Frontal cortex (tissue), 4 donors: Measurements from ENCODE around the gene FAM53B. TPM values are rescaled to one million over a fixed set of nuclear protein-coding genes. Genes with fewer than 3 reads are reported as not detected.
"Not testable (repeated sequence)": the region's sequence is repeated elsewhere in the genome, so short reads cannot be mapped to it uniquely, and the experiment has no call there.

Experiments
- DNase-seq, 2 donors: peaks; one replicate each; pipeline ENCODE4 v3.0.0; 2012; ENCODE audit warnings: low spot score in 2 of 2
- FAIRE-seq: peaks from 2 replicates; lab custom pipeline; 2012; peaks lifted over from hg19 to GRCh38; lab: Jason Lieb, UNC
- total RNA-seq: library from RNA; depleted of rRNA; stranded (reverse); fragments of >200 nt; gene quantifications from one replicate; pipeline ENCODE4 v1.2.3, GENCODE V29; 2014
- donor health status: control.
- donor health status: control.
- donor health status: control.

FAM53B gene
- total RNA-seq, 1 donor from 2014 or later, result 23.2 TPM

GRCh38 chr10:124596962-124597845 is 147.0 kb downstream of the FAM53B start:
- no peak for DNase-seq

GRCh38 chr10:124596116-124596785 is 147.9 kb downstream of the FAM53B start:
- no peak for DNase-seq
- no peak for FAIRE-seq

More at GRCh38 chr10:124596962-124597845, 147.0 kb downstream of the FAM53B start:
- FAIRE-seq, result no peak

GRCh38 chr10:124595143-124595883 is 148.9 kb downstream of the FAM53B start:
- FAIRE-seq, result no peak
- DNase-seq, result no peak

- DNase-seq (no peak), FAIRE-seq (no peak)
Measured at GRCh38 chr10:124594240-124594639, 149.9 kb downstream of the FAM53B start.

DNA sequence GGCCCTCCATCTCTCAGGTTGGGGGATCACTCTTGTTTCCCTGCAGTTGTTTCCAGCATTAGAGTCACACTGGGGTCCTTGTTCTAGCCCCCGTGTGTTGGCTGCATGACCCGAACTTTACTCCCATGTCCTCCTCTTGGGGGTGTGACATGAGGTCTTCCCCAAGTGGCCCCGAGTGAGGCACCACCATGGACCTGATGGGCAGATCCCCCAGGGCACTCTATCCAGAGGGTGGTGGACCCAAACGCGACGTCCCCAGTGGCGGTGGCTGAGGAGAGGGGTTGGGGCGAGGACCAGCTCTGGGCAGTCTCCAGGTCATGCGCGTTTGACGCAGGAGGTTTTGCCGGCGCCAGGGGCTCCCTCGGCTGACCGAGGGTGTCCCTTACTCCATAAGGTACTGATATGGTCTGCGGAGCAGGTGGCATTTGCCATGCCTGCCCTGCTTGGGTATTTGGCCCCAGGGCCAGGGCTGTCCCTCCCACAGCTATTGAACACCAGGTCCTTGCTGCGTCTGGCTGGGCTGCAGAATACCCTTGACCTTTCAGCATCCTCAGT is 150.7 kb downstream of the FAM53B start:
- FAIRE-seq, result no peak

DNA sequence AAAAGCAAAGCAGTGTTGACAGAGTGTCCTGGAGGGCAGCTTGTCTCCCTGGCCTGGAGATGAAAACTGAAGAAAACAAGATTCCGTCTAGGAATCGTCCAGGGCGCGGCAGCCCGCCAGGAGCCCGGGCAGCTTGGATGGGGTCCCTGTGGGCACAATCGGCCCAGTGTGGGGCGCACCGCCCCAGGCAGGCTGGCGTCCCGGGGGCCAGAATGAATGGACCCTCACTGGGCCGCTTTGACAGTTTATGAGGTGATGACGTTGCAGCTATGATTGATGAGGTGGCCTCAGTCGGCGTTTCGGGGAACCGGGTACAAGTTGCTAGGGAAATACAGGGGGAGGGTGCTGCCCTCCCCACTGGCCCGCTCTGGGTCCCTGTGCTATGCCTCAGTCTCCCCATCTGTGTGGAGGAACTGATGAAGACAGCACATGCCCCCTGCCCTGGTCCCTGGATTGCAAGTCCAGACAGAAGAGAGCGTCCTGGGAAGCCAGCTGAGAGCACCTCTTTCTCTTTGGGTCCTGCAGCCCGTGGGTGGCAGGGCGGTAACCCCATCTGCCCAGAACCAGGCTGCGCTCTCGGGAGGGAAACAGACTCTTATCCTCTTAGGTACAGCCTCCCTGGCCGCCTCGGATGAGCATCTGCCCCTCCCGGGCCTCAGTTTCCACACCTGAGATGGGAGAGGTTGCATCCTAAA is 151.3 kb downstream of the FAM53B start:
- DNase-seq (no peak), FAIRE-seq (no peak)

More for the DNA sequence above, 150.7 kb downstream of the FAM53B start:
- DNase-seq, result no peak

DNA sequence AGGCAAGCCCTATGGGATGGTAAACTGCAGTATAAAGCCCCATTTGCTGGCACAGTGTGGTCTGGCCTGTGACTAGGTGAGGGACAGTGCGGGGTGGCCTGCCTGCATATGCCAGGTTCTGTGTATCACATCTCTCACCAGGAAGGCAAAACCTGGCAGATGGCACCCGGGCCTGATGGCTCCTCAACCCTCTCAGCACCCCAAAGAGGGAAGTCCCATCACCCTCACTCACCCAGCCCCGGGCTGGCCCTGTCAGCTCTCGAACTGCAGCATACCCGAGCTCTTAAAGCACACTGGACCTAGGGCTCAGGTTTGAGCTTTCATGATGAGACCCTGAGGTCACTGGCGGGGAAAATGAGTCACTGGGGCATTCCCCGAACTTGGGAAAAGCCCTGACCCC is 152.1 kb downstream of the FAM53B start:
- no peak for FAIRE-seq

GRCh38 chr10:124591123-124591495 is 153.1 kb downstream of the FAM53B start:
- no peak for FAIRE-seq
- no peak for DNase-seq

More for the DNA sequence above, 152.1 kb downstream of the FAM53B start:
- no peak for DNase-seq

DNA sequence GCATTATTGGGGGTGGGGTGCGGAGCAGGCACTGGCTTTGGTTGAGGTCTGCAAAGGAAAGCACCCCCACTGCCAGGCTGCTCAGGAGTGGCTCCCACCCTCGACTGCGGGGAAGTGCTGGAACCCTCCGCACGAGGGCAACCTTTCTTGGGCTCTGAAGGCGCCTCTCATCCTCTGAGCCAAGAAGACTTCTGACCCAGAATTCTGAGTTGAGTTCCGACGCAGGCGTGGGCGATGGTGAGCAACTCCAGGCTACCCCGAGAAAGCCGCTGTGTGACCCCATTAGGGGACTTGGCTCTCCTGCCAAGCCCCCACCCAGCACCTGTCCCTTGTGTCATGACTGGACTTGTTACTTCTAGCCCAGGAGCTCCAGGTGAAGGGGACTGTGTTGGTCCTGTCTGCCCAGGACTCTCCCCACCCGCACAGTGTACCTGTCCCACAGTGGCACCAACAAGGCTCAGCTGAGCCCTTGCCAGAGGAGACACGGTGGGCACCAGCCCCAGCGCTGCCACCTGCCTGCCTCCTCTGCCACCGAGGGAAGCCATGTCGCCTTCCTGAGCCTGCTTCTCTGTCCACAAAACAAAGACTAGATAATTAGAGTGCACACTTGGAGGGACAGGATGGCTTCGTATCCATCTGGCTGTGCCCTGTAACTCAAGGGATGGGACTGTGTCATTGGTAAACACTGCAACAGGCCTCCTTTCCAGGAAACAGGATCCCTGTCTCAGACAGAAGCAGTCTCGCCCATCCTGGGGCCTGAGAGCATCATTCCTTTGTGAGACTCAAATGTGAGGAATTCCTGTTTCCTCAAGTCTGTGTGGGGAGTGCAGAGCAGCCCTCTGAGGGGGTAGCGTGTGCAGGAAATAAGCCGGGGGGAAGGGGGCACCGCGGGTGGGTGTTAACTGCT is 153.7 kb downstream of the FAM53B start:
- DNase-seq (no peak), FAIRE-seq (no peak)

DNA sequence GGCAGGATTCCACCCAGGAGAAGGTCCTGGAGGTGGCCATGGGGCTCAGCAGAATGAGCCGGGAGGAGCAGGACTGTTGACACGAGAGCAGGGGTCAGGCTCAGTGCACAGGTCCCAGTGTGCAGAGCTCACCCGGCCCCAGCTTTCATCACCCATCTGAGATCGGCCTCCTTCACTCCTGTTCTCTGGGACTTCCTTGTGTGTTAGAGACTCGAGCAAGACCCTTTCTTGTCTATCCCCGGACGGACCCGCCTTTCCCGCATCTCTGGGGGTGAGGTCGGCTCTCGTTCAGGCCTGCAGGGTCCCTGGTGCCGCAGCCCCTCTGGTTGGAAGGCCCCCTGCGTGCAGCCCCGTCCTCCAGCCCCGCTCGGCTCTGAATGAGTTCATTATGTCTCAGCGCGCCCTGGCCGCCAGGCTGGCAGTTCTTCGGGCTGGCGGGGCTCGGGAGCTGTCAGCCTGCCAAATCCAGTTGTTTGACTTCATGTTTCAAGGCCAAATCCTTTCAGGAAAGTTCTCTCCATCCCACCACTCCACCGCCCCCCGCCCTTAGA is 154.6 kb downstream of the FAM53B start:
- no peak for FAIRE-seq
- peak in 1 of 2 donors; percentile 69 for DNase-seq

DNA sequence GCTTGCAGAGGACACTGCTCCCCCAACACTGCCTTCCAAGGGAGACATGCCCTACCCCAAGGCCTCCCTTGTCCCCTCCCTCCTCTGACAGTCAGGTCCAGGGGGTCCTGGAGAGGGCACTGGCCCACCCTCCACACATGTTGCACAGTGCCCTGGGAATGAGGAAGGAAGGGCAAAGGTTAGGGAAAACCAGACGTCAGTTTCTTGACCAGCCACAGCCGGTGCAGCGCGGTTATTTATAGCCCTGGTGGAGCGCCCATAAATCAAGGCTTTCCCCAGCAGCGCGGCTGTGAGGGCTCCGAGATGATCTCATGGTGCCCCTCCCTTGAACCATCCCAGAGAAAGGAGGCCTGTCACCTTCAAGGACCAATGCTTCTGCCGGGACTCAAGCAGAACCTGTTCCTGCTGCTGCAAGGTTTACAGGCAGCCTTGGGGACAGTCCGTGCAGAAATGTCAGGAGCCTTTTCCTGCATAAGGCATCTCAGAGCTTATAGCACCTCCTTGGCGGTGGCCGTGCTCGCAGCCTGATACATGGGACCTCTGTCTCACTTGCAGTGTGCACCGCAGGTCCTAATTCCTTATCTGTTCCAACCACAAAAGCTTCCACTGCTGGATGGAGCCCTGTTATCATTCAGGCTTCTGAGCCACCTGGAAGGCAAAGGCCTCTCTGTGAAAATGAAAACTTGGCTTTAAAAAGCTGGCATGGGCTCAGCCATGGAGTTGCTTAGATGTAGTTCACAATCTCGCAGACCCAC is 155.3 kb downstream of the FAM53B start:
- peak in 1 of 2 donors; percentile 64 for DNase-seq
- no peak for FAIRE-seq

DNA sequence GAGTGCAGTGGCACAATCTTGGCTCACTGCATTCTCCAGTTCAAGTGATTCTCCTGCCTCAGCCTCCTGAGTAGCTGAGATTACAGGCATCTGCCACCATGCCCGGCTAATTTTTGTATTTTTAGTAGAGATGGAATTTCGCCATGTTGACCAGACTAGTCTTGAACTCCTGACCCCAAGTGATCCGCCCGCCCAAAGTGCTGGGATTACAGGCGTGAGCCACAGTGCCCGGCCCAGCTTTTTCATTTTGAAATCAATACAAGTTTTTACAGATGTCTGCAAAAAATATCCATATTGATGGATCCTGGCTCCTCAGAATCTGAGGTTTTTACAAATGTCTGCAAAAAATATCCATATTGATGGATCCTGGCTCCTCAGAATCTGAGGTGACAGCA is 155.8 kb downstream of the FAM53B start:
- DNase-seq, FAIRE-seq: not testable (repeated sequence)

DNA sequence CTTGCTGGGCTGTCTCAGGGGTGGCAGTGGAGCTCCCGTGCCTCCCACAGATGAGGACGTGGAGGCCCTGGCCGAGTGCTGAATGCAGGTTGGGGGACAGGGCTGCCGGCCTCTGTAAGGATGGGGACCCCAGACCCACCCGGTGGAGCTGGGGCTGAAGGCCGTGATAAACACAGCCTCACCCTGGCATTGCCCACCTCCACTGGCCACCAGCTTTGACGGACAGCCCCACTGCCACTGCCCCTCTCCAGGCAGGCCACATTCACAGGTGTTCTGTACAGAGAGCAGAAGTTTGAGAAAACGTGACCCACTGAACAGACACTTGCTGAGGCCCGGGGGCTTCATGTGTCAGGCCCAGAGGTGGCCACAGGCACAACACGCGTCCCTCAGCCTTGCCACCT is 156.4 kb downstream of the FAM53B start:
- FAIRE-seq (no peak), DNase-seq (no peak)

DNA sequence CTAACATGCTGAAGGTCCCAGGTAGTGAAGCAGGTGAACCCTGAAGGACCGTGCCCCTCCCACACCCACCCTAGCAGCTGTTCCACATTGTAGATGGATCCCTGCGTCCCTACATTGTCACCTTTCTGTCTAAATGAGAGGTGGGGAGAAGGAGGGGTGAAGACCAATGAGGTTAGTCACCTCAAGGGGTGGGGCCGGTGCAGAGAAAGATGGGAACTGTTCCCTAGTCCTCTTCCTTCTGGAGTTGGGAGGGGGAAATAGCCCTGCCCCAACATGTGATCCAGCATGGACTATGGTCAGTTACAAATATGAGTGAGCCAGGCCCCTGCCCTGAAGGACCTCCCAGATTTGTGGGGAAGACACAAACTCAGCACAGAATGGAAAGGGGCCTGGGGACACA is 158.0 kb downstream of the FAM53B start:
- DNase-seq (no peak), FAIRE-seq (no peak)

DNA sequence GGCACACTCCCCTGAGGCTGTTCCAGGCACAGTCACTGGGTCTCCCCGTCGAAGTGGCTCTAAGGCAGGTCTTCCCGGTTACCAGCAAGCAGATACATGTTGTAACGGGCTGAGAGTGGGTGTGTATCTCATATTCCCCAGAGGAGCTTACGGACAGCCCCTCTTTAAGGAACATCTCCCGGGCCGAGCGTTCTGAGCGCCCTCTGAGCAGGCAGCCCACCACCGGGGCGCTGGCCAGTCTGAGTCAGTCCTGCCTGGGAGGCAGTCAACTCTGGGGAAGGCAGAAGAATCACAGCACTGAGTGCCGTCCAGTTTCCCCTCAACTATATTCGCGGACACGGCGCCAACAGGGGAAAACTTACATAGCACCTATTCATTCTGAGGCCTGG is 165.2 kb downstream of the FAM53B start:
- DNase-seq (no peak), FAIRE-seq (no peak)

DNA sequence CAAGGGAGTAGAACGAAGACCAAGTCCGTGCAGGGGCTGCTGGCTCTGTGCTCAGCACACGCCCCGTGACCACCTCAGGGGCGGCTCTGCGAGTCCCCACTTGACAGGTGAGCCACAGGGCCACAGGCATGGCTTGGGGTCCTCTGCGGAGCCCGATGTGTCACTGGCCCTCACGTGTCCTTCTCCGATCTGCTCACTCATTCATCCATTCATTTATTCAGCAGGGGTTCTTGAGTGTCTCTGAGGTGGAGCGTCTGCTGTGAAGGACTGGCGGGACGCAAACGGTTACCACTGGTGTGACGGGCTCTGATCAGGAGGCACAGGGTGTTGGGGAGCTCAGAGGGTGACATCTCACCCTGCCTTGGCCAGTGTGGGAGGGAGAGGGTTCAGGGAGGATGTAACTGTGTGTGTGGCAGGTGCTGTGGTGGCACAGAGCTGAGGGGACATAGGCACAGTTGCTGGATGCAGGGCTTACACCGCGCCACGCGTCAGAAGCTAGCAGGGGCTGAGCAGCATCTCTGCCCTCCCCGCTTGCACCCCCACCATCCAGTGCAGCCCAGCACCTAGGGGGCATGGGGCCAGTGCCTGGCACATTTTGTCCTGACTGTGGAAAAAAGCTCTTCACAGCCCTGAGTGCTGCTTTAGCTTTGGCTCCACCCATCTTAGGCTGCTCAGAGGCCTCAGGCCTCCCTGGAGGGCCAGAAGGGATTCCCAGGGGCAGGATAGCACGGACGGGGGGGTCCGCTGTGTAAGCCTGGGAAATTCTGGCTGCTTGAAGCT is 165.8 kb downstream of the FAM53B start:
- DNase-seq, result no peak
- no peak for FAIRE-seq

DNA sequence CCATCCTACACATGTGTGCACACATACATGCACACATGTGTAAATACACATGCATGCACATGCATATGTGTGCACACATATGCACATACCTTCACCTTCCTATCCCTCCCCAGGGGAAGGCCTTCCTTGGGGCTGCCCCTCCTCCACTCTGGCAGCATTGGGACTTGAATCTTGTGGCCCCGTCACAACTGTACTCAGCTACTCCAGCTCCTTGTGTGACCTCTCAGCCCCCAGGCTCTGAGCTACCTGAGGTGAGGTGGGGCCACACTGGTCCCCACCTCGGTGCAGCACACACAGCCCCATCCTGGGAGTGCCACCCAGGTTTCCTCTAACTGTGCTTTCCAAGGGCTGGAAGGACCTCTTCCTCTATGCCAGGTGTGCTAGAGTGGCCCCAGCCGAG is 166.5 kb downstream of the FAM53B start:
- no peak for FAIRE-seq

More for the DNA sequence above, 166.5 kb downstream of the FAM53B start:
- no peak for DNase-seq
